GM13976 (cell line): ENCODE measurements around the gene ERBB4.

ENCODE experiments used
- DNase-seq: peaks from one replicate; pipeline ENCODE4 v3.0.0; 2012; ENCODE audit warnings: low spot score
- CTCF ChIP-seq: IDR thresholded peaks from 2 replicates; pipeline ENCODE4 v1.5.1; 2012; ENCODE audit warnings: borderline replicate concordance, mild to moderate bottlenecking; ENCODE audit not compliant: insufficient read depth; ENCODE audit errors: extremely low read depth, missing control alignments, control extremely low read depth
- in situ Hi-C: fragments of 300-500 bp; cut with MboI; formaldehyde crosslinking; loops from one replicate; pipeline ENCODE4 v1.12.0; 2022; ENCODE audit warnings: low sequenced_read_pairs, mixed read lengths, inconsistent platforms; ENCODE audit not compliant: unreplicated experiment

Gene ERBB4

GRCh38 chr2:211760103-211760502 lies 778.5 kb downstream of the ERBB4 start:
- in situ Hi-C loops, result no loop called here
- TF ChIP-seq CTCF, result no peak
- DNase-seq, result no peak

- no peak for DNase-seq
- in situ Hi-C loops, result no loop called here
- TF ChIP-seq CTCF, result no peak
Observed at GRCh38 chr2:211756266-211756665, 782.3 kb downstream of the ERBB4 start.

- TF ChIP-seq CTCF, result no peak
- in situ Hi-C loops, result no loop called here
- no peak for DNase-seq
Observed at GRCh38 chr2:211755187-211755586, 783.4 kb downstream of the ERBB4 start.

- in situ Hi-C loops, result no loop called here
- no peak for TF ChIP-seq CTCF
- no peak for DNase-seq
Observed at GRCh38 chr2:211751848-211752247, 786.8 kb downstream of the ERBB4 start.

- no peak for TF ChIP-seq CTCF
- in situ Hi-C loops, result no loop called here
- DNase-seq, result no peak
Observed at GRCh38 chr2:211748339-211748738, 790.3 kb downstream of the ERBB4 start.

- DNase-seq, result peak; percentile 52
- TF ChIP-seq CTCF, result peak; percentile 77
- in situ Hi-C loops, result no loop called here
Observed at GRCh38 chr2:211745295-211746097, 793.1 kb downstream of the ERBB4 start.
